Activated naive CD4-positive, alpha-beta T cell treated with anti-CD3 and anti-CD28 coated beads, Interleukin-2, amount 10 ng/mL, durations not matched to agents 7 days and 5 days (primary cell): ENCODE data around the gene ALOXE3.

Experiments
- CTCF ChIA-PET: fragments of 350-600 bp; sonication (Branson Sonifier 250); formaldehyde crosslinking; loops from one replicate; lab custom pipeline; 2021; ENCODE audit warnings: antibody characterized with exemption; lab: Charles Lee
- DNase-seq: peaks from one replicate; pipeline ENCODE4 v3.0.0-alpha.2; 2020
- H3K27ac Mint-ChIP-seq: one replicate; pipeline ENCODE4 v1.8.0; 2021; ENCODE audit warnings: mild to moderate bottlenecking, moderate library complexity, mixed read lengths
- H3K27me3 Mint-ChIP-seq: one replicate; pipeline ENCODE4 v1.8.0; 2021; ENCODE audit warnings: mild to moderate bottlenecking, mixed read lengths
- H3K36me3 Mint-ChIP-seq: one replicate; pipeline ENCODE4 v1.8.0; 2021; ENCODE audit warnings: mixed read lengths
- H3K4me1 Mint-ChIP-seq: one replicate; pipeline ENCODE4 v1.8.0; 2021; ENCODE audit warnings: mixed read lengths
- H3K4me3 Mint-ChIP-seq: one replicate; pipeline ENCODE4 v1.8.0; 2021; ENCODE audit warnings: mild to moderate bottlenecking, moderate library complexity, mixed read lengths
- H3K9me3 Mint-ChIP-seq: one replicate; pipeline ENCODE4 v1.8.0; 2021; ENCODE audit warnings: mixed read lengths

The ALOXE3 gene

DNA sequence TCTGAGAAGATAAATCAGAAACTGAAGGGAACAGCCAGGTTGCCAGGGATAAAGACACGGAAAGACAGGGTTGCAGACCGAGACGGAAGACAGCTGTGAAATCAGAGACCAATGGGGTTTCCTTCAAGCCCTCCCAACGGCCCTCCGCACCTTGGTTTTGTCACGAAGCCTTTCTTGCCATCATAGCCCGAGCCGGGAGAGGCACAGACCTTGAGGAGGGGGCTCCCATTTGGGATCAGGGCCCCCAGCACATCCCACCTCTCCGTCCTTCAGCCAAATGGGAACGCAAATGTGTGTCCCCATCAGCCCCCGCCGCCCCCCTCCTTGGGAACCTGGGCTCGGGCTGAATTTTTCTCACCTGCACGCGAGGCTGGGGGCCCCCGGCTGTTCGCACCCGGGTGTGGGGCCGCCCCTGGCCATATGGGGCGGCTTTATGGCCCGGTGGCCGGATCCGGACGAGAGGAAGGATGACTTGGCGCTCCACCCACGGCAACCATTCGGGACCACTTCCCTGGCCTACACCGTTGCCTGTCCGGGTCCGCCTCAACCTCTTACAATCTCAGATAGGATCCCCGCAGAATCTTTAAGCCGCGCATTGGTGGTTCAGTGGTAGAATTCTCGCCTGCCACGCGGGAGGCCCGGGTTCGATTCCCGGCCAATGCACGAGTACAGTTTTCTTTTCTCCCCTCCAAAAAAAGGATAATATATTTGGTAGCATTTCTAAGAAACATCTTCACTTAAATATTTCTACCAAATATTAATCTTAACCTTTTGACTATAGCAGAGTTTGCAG, 7.0 kb upstream of the ALOXE3 start:
- Mint-ChIP-seq H3K27ac (peak overlapping the region; percentile 84), H3K4me3 (peak overlapping the region; percentile 93), H3K4me1 (peaks cover 61% of the 10 kb centered on the region), H3K9me3 (no peaks in the 10 kb centered on the region), H3K27me3 (peaks cover 92% of the 10 kb centered on the region), H3K36me3 (peaks cover 2% of the 10 kb centered on the region)
- peak; percentile 83 for DNase-seq
- CTCF ChIA-PET, result interaction anchor here (0.6 to 2.5 kb wide), 6 partner anchors 13 to 170 kb away, joined by 3 to 15 read pairs (median 4); partner anchors contain the start of gene SLC25A35

DNA sequence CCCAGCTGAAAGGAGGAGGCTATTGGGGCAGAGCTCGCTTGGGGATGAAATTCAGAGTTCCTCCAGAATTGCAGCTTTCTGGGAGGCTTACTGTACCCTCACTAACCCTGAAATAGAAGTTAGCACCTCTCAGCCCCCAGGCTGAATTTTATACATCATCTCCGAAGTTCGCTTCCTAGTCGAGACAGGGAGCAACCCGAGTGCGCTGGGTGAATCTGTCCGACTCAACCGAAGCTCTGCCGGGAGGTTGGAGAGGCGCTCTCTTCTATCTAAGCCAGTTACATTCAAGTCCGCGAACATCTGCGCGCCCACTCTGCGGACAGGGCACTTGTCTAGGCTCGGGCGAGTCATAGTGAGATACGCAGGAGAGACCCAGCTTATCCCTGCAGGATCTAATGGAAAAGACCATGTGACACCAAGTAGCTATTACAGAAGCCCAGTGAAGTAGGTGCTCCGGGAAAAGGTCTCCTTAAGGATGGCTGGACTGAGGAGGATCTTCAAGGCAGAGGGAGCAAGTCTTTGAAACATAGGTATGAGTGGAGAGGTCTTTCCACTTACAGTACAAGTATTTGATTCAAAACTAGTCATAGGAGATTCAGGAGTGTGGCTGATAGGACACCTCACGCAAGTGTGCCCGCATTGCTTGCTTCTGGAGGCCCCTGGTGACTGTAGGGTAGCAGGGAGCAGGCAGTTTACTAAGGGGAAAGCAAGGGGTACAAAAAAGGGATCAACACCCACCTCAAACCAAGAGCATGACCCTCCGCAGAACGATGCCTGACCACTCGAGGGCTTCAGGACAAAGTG, 6.2 kb upstream of the ALOXE3 start:
- peak overlapping the region; percentile 93 for H3K4me3 Mint-ChIP-seq
- DNase-seq, result peak; percentile 42
- peak overlapping the region; percentile 76 for H3K27ac Mint-ChIP-seq
- peaks cover 87% of the 10 kb centered on the region for H3K27me3 Mint-ChIP-seq
- H3K9me3 Mint-ChIP-seq, result no peaks in the 10 kb centered on the region
- H3K4me1 Mint-ChIP-seq, result peaks cover 69% of the 10 kb centered on the region
- CTCF ChIA-PET, result interaction anchor here (0.6 to 1.9 kb wide), 8 partner anchors 11 to 439 kb away, joined by 3 to 8 read pairs (median 4); partner anchors contain the start of gene SLC25A35
- H3K36me3 Mint-ChIP-seq, result peaks cover 2% of the 10 kb centered on the region

DNA sequence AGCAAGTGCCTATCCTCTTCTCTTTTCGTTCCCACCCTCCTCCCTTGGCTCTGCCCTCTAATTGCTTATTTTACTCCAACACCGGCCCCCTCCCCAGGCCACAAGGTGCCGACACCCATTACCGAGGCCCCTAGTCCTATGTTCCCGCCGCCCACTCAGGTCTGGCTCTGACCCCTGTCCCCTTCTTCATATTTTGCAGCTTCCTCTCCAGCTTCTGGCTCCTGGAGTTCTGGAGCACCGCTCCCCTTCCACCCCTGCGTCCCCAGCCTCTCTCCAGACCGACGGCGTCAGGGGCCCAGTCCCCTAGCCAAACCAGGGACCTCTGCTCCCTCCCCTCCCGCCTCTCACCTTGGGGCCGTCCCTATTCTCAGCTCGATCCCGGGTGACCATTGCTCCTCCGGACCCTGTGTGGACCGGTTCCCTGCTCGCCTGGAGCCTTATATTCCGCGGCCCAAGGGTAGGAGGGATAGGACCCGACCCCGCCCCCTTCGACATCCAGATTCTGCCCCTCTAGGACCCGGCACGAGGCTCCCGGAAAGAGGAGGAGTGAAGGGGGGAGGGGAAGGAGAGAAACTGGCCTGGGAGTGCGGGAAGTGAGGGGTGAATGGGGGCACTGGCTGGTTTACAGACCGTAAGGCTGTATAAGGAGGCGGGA, 5.5 kb upstream of the ALOXE3 start, which contains the start of gene HES7:
Gene HES7 (minus strand): TSS at position 412 of the 655 bp plus-strand sequence. CDS start 22 bp downstream, at position 390.
- Mint-ChIP-seq H3K36me3 (peaks cover 5% of the 10 kb centered on the region), H3K27ac (peak within 1 kb of the TSS; percentile 76), H3K4me3 (peak within 1 kb of the TSS; percentile 93), H3K27me3 (peaks cover 83% of the 10 kb centered on the region), H3K4me1 (peaks cover 74% of the 10 kb centered on the region), H3K9me3 (no peaks in the 10 kb centered on the region)
- DNase-seq, result peak; percentile 36
- CTCF ChIA-PET, result interaction anchor here (0.8 to 2.1 kb wide), 8 partner anchors 11 to 438 kb away, joined by 3 to 11 read pairs (median 4); no protein-coding TSS in a partner anchor

GRCh38 chr17:8122924-8123694, 4.8 kb upstream of the ALOXE3 start:
- CTCF ChIA-PET, result interaction anchor here (1.0 to 2.1 kb wide), 7 partner anchors 10 to 178 kb away, joined by 3 to 11 read pairs (median 5); no protein-coding TSS in a partner anchor
- Mint-ChIP-seq H3K27ac (no peak overlapping the region), H3K4me1 (peaks cover 80% of the 10 kb centered on the region), H3K27me3 (peaks cover 83% of the 10 kb centered on the region), H3K9me3 (no peaks in the 10 kb centered on the region), H3K36me3 (peaks cover 6% of the 10 kb centered on the region), H3K4me3 (peak overlapping the region; percentile 78)
- DNase-seq, result peak; percentile 60

DNA sequence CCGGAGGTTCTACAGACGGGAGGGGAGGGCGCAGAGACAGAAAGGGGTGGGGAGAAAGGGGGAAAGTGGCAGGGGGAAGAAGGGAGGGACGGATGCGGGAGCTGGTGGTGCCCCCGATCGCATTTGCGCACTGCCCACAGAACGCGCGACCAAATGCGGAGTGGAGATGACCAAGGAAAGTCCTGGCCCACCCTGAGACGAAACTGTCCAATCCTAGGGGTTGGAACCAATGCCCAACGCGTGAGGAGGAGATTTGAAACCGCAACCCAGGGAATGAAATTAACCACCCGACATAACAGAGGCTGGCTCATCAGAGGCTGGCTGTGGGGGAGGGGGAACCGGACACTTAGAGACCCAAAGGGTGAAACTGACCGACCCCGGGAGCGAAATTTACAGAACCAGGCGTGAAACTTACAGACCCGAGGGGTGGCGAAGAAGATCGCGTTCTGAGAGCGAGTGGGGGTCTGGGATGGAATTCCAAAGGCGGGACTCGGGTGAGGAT, 4.2 kb upstream of the ALOXE3 start:
- no peaks in the 10 kb centered on the region for H3K9me3 Mint-ChIP-seq
- DNase-seq, result peak; percentile 29
- peaks cover 86% of the 10 kb centered on the region for H3K4me1 Mint-ChIP-seq
- CTCF ChIA-PET, result interaction anchor here (0.5 to 2.1 kb wide), 6 partner anchors 16 to 178 kb away, joined by 3 to 11 read pairs (median 4); no protein-coding TSS in a partner anchor
- H3K36me3 Mint-ChIP-seq, result peaks cover 6% of the 10 kb centered on the region
- no peak overlapping the region for H3K27ac Mint-ChIP-seq
- H3K4me3 Mint-ChIP-seq, result peak overlapping the region; percentile 78
- H3K27me3 Mint-ChIP-seq, result peaks cover 84% of the 10 kb centered on the region

DNA sequence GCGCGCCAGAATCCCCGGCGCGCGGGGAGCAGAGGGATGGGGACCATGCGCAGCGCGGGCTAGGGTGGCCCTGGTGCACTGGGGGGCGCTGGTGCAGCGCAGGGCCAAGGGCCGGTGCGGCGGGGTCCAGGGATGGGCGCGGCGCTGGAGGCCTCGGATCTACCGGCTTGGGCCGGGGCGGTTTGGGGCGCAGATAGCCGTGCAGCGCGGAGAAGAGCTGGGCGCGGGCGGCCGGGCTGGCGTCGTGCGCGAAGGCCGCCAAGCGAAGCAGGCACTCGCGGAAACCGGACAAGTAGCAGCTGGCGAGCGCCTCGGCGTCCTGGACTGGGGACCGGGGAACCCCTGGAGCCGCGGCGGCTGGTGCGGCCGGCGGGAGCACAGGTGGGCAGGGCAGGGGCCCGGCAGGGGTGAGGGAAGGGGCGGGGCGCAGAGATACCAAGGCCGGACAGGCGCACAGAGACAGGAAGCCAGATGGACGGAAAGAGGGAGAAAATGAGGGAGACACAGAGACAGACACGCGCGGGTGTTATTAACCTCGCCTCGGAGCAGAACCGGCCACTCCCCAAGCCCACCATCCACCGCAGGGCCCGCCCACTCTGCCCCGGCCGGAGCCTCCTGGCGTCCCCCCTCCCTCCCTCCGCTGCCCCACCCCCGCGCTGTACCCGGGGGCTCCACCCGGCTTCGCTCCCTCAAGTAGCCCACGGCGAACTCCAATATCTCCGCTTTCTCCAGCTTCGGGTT, 3.5 kb upstream of the ALOXE3 start:
- peak overlapping the region; percentile 78 for H3K4me3 Mint-ChIP-seq
- H3K27me3 Mint-ChIP-seq, result peaks cover 85% of the 10 kb centered on the region
- no peak overlapping the region for H3K27ac Mint-ChIP-seq
- H3K36me3 Mint-ChIP-seq, result peaks cover 6% of the 10 kb centered on the region
- H3K9me3 Mint-ChIP-seq, result no peaks in the 10 kb centered on the region
- DNase-seq, result peak; percentile 57
- CTCF ChIA-PET, result interaction anchor here (0.5 to 2.1 kb wide), 5 partner anchors 17 to 66 kb away, joined by 3 to 11 read pairs (median 5); no protein-coding TSS in a partner anchor
- H3K4me1 Mint-ChIP-seq, result peaks cover 83% of the 10 kb centered on the region

DNA sequence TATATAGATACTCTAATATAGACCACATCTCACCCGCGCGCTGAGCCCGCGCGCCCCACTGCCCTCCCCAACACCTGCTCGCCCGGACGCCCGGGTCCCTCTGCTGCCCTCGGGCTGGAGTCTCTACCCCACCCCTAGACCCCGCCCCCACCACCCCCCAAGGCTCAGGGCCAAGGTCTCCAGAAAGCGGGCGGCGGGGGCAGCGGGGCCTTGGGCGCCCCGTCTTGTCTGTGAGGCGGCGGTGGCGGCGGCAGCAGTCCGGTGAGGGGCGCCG, 3.0 kb upstream of the ALOXE3 start:
- DNase-seq, result no peak
- Mint-ChIP-seq H3K27me3 (peaks cover 90% of the 10 kb centered on the region), H3K4me1 (peaks cover 81% of the 10 kb centered on the region), H3K36me3 (peaks cover 6% of the 10 kb centered on the region), H3K9me3 (no peaks in the 10 kb centered on the region), H3K27ac (no peak overlapping the region), H3K4me3 (peak overlapping the region; percentile 78)
- CTCF ChIA-PET, result no interaction called here

- CTCF ChIA-PET, result interaction anchor here (0.8 to 2.6 kb wide), 12 partner anchors 17 to 127 kb away, joined by 3 to 20 read pairs (median 6); partner anchors contain the start of gene CTC1
- H3K9me3 Mint-ChIP-seq, result no peaks in the 10 kb centered on the region
- peak overlapping the region; percentile 78 for H3K4me3 Mint-ChIP-seq
- peaks cover 76% of the 10 kb centered on the region for H3K4me1 Mint-ChIP-seq
- DNase-seq, result peak; percentile 75
- peak overlapping the region; percentile 94 for H3K27ac Mint-ChIP-seq
- H3K36me3 Mint-ChIP-seq, result peaks cover 6% of the 10 kb centered on the region
- H3K27me3 Mint-ChIP-seq, result peaks cover 91% of the 10 kb centered on the region
These were observed 2.4 kb upstream of the ALOXE3 start for GRCh38 chr17:8120520-8121406.

DNA sequence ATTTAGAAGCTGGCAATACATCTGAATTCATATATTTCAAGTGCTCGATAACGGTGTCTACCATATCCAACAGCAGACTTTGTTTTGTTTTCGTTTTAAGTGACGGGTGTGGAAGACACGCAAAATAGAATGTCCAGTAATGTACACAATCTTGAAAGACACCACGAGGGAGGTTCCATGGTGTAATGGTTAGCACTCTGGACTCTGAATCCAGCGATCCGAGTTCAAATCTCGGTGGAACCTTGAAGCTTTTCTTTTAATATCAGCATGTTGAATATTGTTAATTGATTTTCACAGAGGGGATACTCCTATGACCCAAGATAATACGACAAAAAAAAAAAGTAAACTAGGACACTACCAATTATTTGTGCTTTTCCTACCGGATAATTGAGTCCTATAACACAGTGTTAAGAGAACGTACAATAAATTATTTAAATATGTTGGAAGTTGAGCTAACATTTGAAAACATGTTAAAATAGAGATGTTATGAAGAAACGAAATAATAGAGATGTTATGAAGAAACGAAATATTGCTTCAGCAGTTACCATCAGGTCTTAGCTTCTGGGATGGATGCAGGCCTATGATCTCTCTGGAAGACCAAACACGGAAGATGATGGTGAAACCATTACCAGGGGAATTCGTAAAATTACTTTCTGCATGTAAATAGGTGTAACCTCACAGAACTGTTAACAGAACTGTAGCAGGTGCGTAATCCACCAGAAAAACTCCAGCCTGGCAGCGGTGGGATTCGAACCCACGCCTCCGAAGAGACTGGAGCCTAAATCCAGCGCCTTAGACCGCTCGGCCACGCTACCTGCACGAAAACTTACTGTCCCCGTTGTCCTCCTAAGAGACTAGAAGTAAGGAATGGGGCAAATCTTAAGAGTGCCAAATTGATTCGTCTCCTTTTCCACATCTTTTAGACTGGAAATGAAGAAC, 1.5 kb upstream of the ALOXE3 start:
- H3K4me1 Mint-ChIP-seq, result peaks cover 68% of the 10 kb centered on the region
- H3K27me3 Mint-ChIP-seq, result peaks cover 91% of the 10 kb centered on the region
- H3K9me3 Mint-ChIP-seq, result no peaks in the 10 kb centered on the region

GRCh38 chr17:8118769-8119580, 661 bp upstream of the ALOXE3 start:
- Mint-ChIP-seq H3K36me3 (peaks cover 4% of the 10 kb centered on the region), H3K9me3 (no peaks in the 10 kb centered on the region), H3K27ac (peak overlapping the region; percentile 94), H3K4me3 (peak overlapping the region; percentile 86), H3K4me1 (peaks cover 59% of the 10 kb centered on the region), H3K27me3 (peaks cover 91% of the 10 kb centered on the region)
- CTCF ChIA-PET, result interaction anchor here (0.7 to 3.3 kb wide), 33 partner anchors 8 to 258 kb away, joined by 3 to 38 read pairs (median 4); partner anchors contain the start of genes CTC1 and KRABD2
- peak; percentile 89 for DNase-seq

More for the DNA sequence above, 1.5 kb upstream of the ALOXE3 start:
- H3K4me3 Mint-ChIP-seq, result peak overlapping the region; percentile 78
- CTCF ChIA-PET, result interaction anchor here (0.7 to 3.3 kb wide), 36 partner anchors 7 to 257 kb away, joined by 3 to 38 read pairs (median 4); partner anchors contain the start of genes CTC1 and KRABD2
- peak overlapping the region; percentile 94 for H3K27ac Mint-ChIP-seq
- H3K36me3 Mint-ChIP-seq, result peaks cover 4% of the 10 kb centered on the region
- peak; percentile 87 for DNase-seq
